ENCODE measurements around the gene NCOA7.

GRCh38 chr6:125797120-125797885 lies 6.5 kb downstream of the NCOA7 start:
- TF ChIP-seq EZH2 (IDR thresholded peaks at IDR 0.05) (no peak), POLR2AphosphoS5 (IDR thresholded peaks at IDR 0.05; ENCODE audit: borderline replicate concordance, low read depth, low read length) (no peak)

Data from SK-N-MC (cell line).